Loucy (cell line): Measurements from ENCODE around the gene PRSS2.

Source experiments
- EZH2phosphoT487 ChIP-seq: fragments of 200-600 bp; IDR thresholded peaks from 2 replicates; pipeline ENCODE4 v1.6.1; 2018; ENCODE audit warnings: antibody characterized with exemption, mild to moderate bottlenecking, moderate library complexity, borderline replicate concordance
- TF ChIP-seq, protein P1 (sequence below): fragments of 200-600 bp; sonication (generic); conservative IDR thresholded peaks from 2 replicates; pipeline ENCODE4 v1.5.1; 2014; ENCODE audit warnings: mild to moderate bottlenecking, antibody characterized with exemption, low read length

- TF ChIP-seq, protein P1, sequence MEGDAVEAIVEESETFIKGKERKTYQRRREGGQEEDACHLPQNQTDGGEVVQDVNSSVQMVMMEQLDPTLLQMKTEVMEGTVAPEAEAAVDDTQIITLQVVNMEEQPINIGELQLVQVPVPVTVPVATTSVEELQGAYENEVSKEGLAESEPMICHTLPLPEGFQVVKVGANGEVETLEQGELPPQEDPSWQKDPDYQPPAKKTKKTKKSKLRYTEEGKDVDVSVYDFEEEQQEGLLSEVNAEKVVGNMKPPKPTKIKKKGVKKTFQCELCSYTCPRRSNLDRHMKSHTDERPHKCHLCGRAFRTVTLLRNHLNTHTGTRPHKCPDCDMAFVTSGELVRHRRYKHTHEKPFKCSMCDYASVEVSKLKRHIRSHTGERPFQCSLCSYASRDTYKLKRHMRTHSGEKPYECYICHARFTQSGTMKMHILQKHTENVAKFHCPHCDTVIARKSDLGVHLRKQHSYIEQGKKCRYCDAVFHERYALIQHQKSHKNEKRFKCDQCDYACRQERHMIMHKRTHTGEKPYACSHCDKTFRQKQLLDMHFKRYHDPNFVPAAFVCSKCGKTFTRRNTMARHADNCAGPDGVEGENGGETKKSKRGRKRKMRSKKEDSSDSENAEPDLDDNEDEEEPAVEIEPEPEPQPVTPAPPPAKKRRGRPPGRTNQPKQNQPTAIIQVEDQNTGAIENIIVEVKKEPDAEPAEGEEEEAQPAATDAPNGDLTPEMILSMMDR: no peak
- TF ChIP-seq EZH2phosphoT487: no peak
These were observed 8.7 kb upstream of the PRSS2 start for GRCh38 chr7:142762104-142762503.
